Loucy (cell line): ENCODE results near the gene ERBB3.

Experiments used
- H2AFZ ChIP-seq: fragments of 200-600 bp; sonication (generic); 2 replicates; pipeline ENCODE4 v1.6.0; 2016; ENCODE audit warnings: antibody characterized with exemption, mild to moderate bottlenecking, low read length, moderate library complexity
- H3F3A ChIP-seq: fragments of 200-600 bp; 2 replicates; pipeline ENCODE4 v1.6.0; 2016; ENCODE audit warnings: antibody characterized with exemption, low read depth, mild to moderate bottlenecking
- H3K27me3 ChIP-seq: fragments of 200-600 bp; sonication (generic); 2 replicates; pipeline ENCODE4 v1.6.1; 2014; ENCODE audit warnings: low read length, mild to moderate bottlenecking; ENCODE audit not compliant: insufficient read depth, poor library complexity, severe bottlenecking
- H3K36me3 ChIP-seq: fragments of 200-600 bp; sonication (generic); 2 replicates; pipeline ENCODE4 v1.6.1; 2016; ENCODE audit warnings: low read length; ENCODE audit not compliant: insufficient read depth
- H3K4me1 ChIP-seq: fragments of 200-600 bp; sonication (generic); 2 replicates; pipeline ENCODE4 v1.5.1; 2014; ENCODE audit warnings: low read length, mild to moderate bottlenecking; ENCODE audit not compliant: insufficient read depth, poor library complexity, severe bottlenecking
- H3K4me2 ChIP-seq: fragments of 200-600 bp; sonication (generic); 2 replicates; pipeline ENCODE4 v1.6.0; 2014; ENCODE audit warnings: antibody characterized with exemption, low read length, low read depth, mild to moderate bottlenecking; ENCODE audit not compliant: poor library complexity, severe bottlenecking
- H3K4me3 ChIP-seq: fragments of 200-600 bp; sonication (generic); 2 replicates; pipeline ENCODE4 v1.5.1; 2014; ENCODE audit warnings: low read length, mild to moderate bottlenecking, mixed read lengths; ENCODE audit not compliant: poor library complexity, severe bottlenecking
- H3K79me2 ChIP-seq: fragments of 200-600 bp; sonication (generic); 2 replicates; pipeline ENCODE4 v1.6.1; 2014; ENCODE audit warnings: low read length; ENCODE audit not compliant: insufficient read depth
- H3K9ac ChIP-seq: fragments of 200-600 bp; sonication (generic); 2 replicates; pipeline ENCODE4 v1.6.0; 2014; ENCODE audit warnings: mild to moderate bottlenecking, low read depth, low read length, moderate library complexity; ENCODE audit not compliant: poor library complexity, severe bottlenecking
- H3K9me2 ChIP-seq: fragments of 200-600 bp; sonication (generic); replicated peaks from 2 replicates; pipeline ENCODE4 v1.6.1; 2016; ENCODE audit warnings: low read depth, low read length, mixed read lengths
- H3K9me3 ChIP-seq: fragments of 200-600 bp; sonication (generic); 2 replicates; pipeline ENCODE4 v1.6.1; 2014; ENCODE audit warnings: mild to moderate bottlenecking, antibody characterized with exemption, low read length, low read depth; ENCODE audit not compliant: insufficient read depth
- H4K20me1 ChIP-seq: fragments of 200-600 bp; sonication (generic); 2 replicates; pipeline ENCODE4 v1.6.0; 2014; ENCODE audit warnings: antibody characterized with exemption, low read length, mild to moderate bottlenecking; ENCODE audit not compliant: insufficient read depth, poor library complexity, severe bottlenecking
- EZH2phosphoT487 ChIP-seq: fragments of 200-600 bp; IDR thresholded peaks from 2 replicates; pipeline ENCODE4 v1.6.1; 2018; ENCODE audit warnings: antibody characterized with exemption, mild to moderate bottlenecking, moderate library complexity, borderline replicate concordance
- TF ChIP-seq, protein P1 (sequence below): fragments of 200-600 bp; sonication (generic); conservative IDR thresholded peaks from 2 replicates; pipeline ENCODE4 v1.5.1; 2014; ENCODE audit warnings: mild to moderate bottlenecking, antibody characterized with exemption, low read length

The ERBB3 gene

DNA sequence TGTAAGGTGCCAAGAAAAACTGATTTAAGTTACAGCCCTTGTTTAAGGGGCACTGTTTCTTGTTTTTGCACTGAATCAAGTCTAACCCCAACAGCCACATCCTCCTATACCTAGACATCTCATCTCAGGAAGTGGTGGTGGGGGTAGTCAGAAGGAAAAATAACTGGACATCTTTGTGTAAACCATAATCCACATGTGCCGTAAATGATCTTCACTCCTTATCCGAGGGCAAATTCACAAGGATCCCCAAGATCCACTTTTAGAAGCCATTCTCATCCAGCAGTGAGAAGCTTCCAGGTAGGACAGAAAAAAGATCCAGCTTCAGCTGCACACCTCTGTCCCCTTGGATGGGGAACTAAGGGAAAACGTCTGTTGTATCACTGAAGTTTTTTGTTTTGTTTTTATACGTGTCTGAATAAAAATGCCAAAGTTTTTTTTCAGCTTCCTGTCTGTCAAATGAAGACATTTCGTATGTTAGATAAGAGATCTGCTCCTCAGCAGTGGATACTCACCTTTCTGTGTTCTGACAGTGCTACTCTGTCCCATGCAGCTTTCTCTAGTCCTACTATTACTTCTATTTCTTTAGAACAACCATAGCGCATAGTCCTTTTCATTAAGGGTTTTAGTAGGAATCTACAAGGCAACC, 23.2 kb downstream of the ERBB3 start:
- Histone ChIP-seq H3K9me2 (no peaks in the 10 kb centered on the region), H3K4me3 (peak overlapping the region; percentile 86), H3K4me1 (peaks cover 36% of the 10 kb centered on the region), H3K27me3 (peaks cover 5% of the 10 kb centered on the region), H3K9me3 (no peaks in the 10 kb centered on the region), H3K36me3 (peaks cover 15% of the 10 kb centered on the region; the same call in 1 of the 2 replicates), H3K79me2 (peaks cover 39% of the 10 kb centered on the region), H2AFZ (0 out of 2 replicates have a peak overlapping the region, but pooled peaks have one; percentile 65), H4K20me1 (peaks cover 35% of the 10 kb centered on the region), H3K4me2 (peak overlapping the region; percentile 92), H3K9ac (peak overlapping the region; percentile 76), H3F3A (no peaks in the 10 kb centered on the region; the same call in 1 of the 2 replicates)
- TF ChIP-seq EZH2phosphoT487 = no peak
- TF ChIP-seq, protein P1, sequence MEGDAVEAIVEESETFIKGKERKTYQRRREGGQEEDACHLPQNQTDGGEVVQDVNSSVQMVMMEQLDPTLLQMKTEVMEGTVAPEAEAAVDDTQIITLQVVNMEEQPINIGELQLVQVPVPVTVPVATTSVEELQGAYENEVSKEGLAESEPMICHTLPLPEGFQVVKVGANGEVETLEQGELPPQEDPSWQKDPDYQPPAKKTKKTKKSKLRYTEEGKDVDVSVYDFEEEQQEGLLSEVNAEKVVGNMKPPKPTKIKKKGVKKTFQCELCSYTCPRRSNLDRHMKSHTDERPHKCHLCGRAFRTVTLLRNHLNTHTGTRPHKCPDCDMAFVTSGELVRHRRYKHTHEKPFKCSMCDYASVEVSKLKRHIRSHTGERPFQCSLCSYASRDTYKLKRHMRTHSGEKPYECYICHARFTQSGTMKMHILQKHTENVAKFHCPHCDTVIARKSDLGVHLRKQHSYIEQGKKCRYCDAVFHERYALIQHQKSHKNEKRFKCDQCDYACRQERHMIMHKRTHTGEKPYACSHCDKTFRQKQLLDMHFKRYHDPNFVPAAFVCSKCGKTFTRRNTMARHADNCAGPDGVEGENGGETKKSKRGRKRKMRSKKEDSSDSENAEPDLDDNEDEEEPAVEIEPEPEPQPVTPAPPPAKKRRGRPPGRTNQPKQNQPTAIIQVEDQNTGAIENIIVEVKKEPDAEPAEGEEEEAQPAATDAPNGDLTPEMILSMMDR = no peak

DNA sequence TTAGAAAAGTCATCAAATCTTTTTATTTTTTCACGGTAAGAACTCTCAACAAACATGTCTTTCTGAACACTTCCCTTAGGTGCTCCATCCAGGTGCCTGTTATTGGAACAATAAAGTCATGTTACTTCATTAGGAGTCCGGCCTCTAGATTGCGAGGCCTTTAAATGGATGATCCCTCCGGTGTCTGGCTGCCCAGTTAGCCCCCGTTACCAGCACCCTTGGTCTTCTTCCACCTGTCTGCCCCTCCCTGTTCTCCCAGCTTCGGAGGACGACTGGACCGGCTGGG, 23.8 kb downstream of the ERBB3 start:
- Histone ChIP-seq H3F3A (no peaks in the 10 kb centered on the region; the same call in 1 of the 2 replicates), H4K20me1 (peaks cover 38% of the 10 kb centered on the region), H3K4me2 (peak overlapping the region; percentile 92), H2AFZ (peak overlapping the region; percentile 65), H3K4me3 (peak overlapping the region; percentile 86), H3K36me3 (peaks cover 21% of the 10 kb centered on the region; the same call in 1 of the 2 replicates), H3K9me3 (no peaks in the 10 kb centered on the region), H3K4me1 (peaks cover 36% of the 10 kb centered on the region), H3K9me2 (no peaks in the 10 kb centered on the region), H3K27me3 (peaks cover 5% of the 10 kb centered on the region), H3K79me2 (peaks cover 45% of the 10 kb centered on the region), H3K9ac (peak overlapping the region; percentile 76)
- no peak for TF ChIP-seq EZH2phosphoT487
- TF ChIP-seq, protein P1 = no peak

DNA sequence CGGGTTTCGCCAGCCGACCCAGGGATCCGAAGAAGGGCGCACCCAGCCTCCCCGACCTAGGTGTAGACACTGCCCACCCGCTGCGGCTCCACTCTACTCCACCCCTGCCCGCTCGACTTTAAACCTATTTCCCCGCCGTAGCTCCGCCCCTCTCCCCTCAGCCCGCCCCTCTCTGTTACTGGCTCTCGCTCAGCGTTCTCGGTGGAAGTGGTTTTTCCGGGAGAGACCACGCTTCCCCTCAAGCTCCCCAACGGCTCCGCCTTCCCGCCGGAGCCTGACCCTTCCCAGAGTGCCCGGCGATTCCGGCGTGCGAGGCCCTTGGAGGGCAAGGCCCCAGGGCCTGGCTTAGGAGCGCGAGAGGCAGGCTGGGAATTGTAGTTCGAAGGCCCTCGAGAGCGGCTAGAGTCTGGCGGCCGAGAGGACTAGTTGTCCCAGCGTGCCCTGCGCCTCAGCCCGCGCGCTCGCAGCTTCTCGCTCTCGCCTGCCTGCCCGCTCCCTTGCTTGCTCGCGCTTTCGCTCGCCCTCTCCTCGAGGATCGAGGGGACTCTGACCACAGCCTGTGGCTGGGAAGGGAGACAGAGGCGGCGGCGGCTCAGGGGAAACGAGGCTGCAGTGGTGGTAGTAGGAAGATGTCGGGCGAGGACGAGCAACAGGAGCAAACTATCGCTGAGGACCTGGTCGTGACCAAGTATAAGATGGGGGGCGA, 24.3 kb downstream of the ERBB3 start, which contains the start of gene PA2G4:
TSS of gene PA2G4 (plus strand) at position 451 of the 706 bp plus-strand sequence. CDS start at position 630, 179 bp downstream.
- Histone ChIP-seq H3K4me1 (peaks cover 36% of the 10 kb centered on the region), H3K27me3 (peaks cover 5% of the 10 kb centered on the region), H3K9me2 (no peaks in the 10 kb centered on the region), H3F3A (no peaks in the 10 kb centered on the region; the same call in 1 of the 2 replicates), H3K79me2 (peaks cover 45% of the 10 kb centered on the region), H3K4me3 (peak within 1 kb of the TSS; percentile 86), H2AFZ (peak within 1 kb of the TSS; percentile 68), H3K9ac (peak within 1 kb of the TSS; percentile 97), H3K9me3 (no peaks in the 10 kb centered on the region), H4K20me1 (peaks cover 38% of the 10 kb centered on the region), H3K36me3 (peaks cover 24% of the 10 kb centered on the region; the same call in 1 of the 2 replicates), H3K4me2 (peak within 1 kb of the TSS; percentile 99)
- no peak for TF ChIP-seq EZH2phosphoT487
- TF ChIP-seq, protein P1 = no peak
